Panc1 (cell line): ENCODE measurements around the gene TENM3. TPM values are rescaled to one million over a fixed set of nuclear protein-coding genes. Genes with fewer than 3 reads are reported as not detected.

Experiments used
- ATAC-seq: fragments of 200-7000 bp; cut with Tn5 transposase; 2 replicates; pipeline ENCODE4 v1.9.1; 2020; ENCODE audit warnings: mild to moderate bottlenecking, moderate library complexity
- BruUV-seq: library from RNA; stranded (reverse); fragments of 400-500 nt; replicated peaks from 2 replicates; lab custom pipeline; 2021; lab: Mats Ljungman, UMichigan
- CTCF ChIA-PET: fragments of 300-600 bp; sonication (Branson Sonifier 250); formaldehyde crosslinking; loops from one replicate; lab custom pipeline; 2022; ENCODE audit warnings: antibody characterized with exemption; lab: Charles Lee
- POLR2A ChIA-PET: fragments of 300-600 bp; sonication (Branson Sonifier 250); formaldehyde crosslinking; loops from one replicate; lab custom pipeline; 2022; ENCODE audit warnings: antibody characterized with exemption; lab: Charles Lee
- DNase-seq: peaks from one replicate; pipeline ENCODE4 v3.0.0-alpha.2; 2010; ENCODE audit warnings: low read depth, low spot score
- H3K27ac ChIP-seq: 2 replicates; pipeline ENCODE4 v1.5.1; 2011; ENCODE audit warnings: mild to moderate bottlenecking, low read length, inconsistent platforms
- H3K27me3 ChIP-seq: fragments of 200-500 bp; sonication (Bioruptor generic); 2 replicates; pipeline ENCODE4 v1.6.0; 2014; ENCODE audit warnings: low read length, inconsistent platforms; ENCODE audit not compliant: control insufficient read depth, insufficient read depth
- H3K36me3 ChIP-seq: fragments of 200-500 bp; sonication (Bioruptor generic); 2 replicates; pipeline ENCODE4 v1.5.1; 2014; ENCODE audit warnings: inconsistent platforms, mild to moderate bottlenecking, low read length, moderate library complexity; ENCODE audit not compliant: control insufficient read depth, insufficient read depth
- H3K4me1 ChIP-seq: 2 replicates; pipeline ENCODE4 v1.5.1; 2011; ENCODE audit warnings: inconsistent platforms, mild to moderate bottlenecking, low read length, moderate library complexity; ENCODE audit not compliant: control insufficient read depth, insufficient read depth
- H3K4me3 ChIP-seq, 2 experiments: 2 replicates each; pipeline ENCODE4 v1.5.1; 2011 to 2012; ENCODE audit warnings: low read depth in 2 of 2, low read length in 2 of 2, mild to moderate bottlenecking in 2 of 2, inconsistent platforms in 1 of 2, moderate library complexity in 1 of 2
- H3K9me3 ChIP-seq: fragments of 200-500 bp; sonication (Bioruptor generic); 2 replicates; pipeline ENCODE4 v1.5.1; 2014; ENCODE audit warnings: low read depth, mild to moderate bottlenecking, inconsistent platforms, low read length, moderate library complexity; ENCODE audit not compliant: control insufficient read depth, insufficient read depth
- POLR2AphosphoS5 ChIP-seq: IDR thresholded peaks from 2 replicates; pipeline ENCODE4 v1.6.1; 2012; ENCODE audit warnings: mild to moderate bottlenecking, low read depth, low read length, moderate library complexity
- SIN3A ChIP-seq: IDR thresholded peaks from 2 replicates; pipeline ENCODE4 v1.6.1; 2012; ENCODE audit warnings: low read depth, mild to moderate bottlenecking, low read length, moderate library complexity, borderline replicate concordance; ENCODE audit not compliant: insufficient read depth
- TCF7L2 ChIP-seq: IDR thresholded peaks from 2 replicates; pipeline ENCODE4 v1.6.1; 2011; ENCODE audit warnings: mild to moderate bottlenecking, low read depth, low read length, inconsistent platforms
- in situ Hi-C: cut with HindIII; loops from 2 replicates; pipeline ENCODE4 v1.10.0; 2016; ENCODE audit warnings: low sequenced_read_pairs, low pct_unique_long_range_greater_than_20kb
- intact Hi-C: fragments of 100-400 bp; cut with micrococcal nuclease; formaldehyde crosslinking; loops from one replicate; pipeline ENCODE4 v1.10.0; 2022; ENCODE audit not compliant: unreplicated experiment
- total RNA-seq: library from RNA; stranded (reverse); gene quantifications from one replicate; pipeline ENCODE4 v1.2.1, GENCODE V29; 2021; ENCODE audit not compliant: unreplicated experiment
- TF ChIP-seq, protein P1 (sequence below): fragments of 450-650 bp; IDR thresholded peaks from 2 replicates; pipeline ENCODE4 v1.5.1; 2017; ENCODE audit warnings: mild to moderate bottlenecking
- TF ChIP-seq, protein P2 (sequence below), 2 experiments: IDR thresholded peaks; 2 replicates each; pipeline ENCODE4 v1.6.1; 2011 to 2012; ENCODE audit warnings: low read depth in 2 of 2, control low read depth in 1 of 2, low read length in 1 of 2, mild to moderate bottlenecking in 1 of 2, moderate library complexity in 1 of 2; ENCODE audit not compliant: insufficient read depth in 1 of 2

TENM3 gene
- total RNA-seq, 1 experiment from 2014 or later: 0.95 TPM

- ATAC-seq (no peak), DNase-seq (no peak)
- Histone ChIP-seq H3K36me3 (no peaks in the 10 kb centered on the region), H3K4me3 (no peak overlapping the region), H3K27ac (no peak overlapping the region), H3K9me3 (no peaks in the 10 kb centered on the region), H3K4me1 (no peaks in the 10 kb centered on the region), H3K27me3 (no peaks in the 10 kb centered on the region)
- intact Hi-C loops: no loop called here
- no TSS peak for BruUV-seq
- ChIA-PET CTCF (no interaction called here), POLR2A (no interaction called here)
- in situ Hi-C loops: no loop called here
- TF ChIP-seq SIN3A: no peak
- no peak for TF ChIP-seq TCF7L2
- TF ChIP-seq, protein P1, sequence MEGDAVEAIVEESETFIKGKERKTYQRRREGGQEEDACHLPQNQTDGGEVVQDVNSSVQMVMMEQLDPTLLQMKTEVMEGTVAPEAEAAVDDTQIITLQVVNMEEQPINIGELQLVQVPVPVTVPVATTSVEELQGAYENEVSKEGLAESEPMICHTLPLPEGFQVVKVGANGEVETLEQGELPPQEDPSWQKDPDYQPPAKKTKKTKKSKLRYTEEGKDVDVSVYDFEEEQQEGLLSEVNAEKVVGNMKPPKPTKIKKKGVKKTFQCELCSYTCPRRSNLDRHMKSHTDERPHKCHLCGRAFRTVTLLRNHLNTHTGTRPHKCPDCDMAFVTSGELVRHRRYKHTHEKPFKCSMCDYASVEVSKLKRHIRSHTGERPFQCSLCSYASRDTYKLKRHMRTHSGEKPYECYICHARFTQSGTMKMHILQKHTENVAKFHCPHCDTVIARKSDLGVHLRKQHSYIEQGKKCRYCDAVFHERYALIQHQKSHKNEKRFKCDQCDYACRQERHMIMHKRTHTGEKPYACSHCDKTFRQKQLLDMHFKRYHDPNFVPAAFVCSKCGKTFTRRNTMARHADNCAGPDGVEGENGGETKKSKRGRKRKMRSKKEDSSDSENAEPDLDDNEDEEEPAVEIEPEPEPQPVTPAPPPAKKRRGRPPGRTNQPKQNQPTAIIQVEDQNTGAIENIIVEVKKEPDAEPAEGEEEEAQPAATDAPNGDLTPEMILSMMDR: no peak
Observed at GRCh38 chr4:182255441-182256190, 12.4 kb downstream of the TENM3 start.

- ATAC-seq: no peak
- no peak for TF ChIP-seq TCF7L2
- no peak for TF ChIP-seq POLR2AphosphoS5
- TF ChIP-seq, protein P2, sequence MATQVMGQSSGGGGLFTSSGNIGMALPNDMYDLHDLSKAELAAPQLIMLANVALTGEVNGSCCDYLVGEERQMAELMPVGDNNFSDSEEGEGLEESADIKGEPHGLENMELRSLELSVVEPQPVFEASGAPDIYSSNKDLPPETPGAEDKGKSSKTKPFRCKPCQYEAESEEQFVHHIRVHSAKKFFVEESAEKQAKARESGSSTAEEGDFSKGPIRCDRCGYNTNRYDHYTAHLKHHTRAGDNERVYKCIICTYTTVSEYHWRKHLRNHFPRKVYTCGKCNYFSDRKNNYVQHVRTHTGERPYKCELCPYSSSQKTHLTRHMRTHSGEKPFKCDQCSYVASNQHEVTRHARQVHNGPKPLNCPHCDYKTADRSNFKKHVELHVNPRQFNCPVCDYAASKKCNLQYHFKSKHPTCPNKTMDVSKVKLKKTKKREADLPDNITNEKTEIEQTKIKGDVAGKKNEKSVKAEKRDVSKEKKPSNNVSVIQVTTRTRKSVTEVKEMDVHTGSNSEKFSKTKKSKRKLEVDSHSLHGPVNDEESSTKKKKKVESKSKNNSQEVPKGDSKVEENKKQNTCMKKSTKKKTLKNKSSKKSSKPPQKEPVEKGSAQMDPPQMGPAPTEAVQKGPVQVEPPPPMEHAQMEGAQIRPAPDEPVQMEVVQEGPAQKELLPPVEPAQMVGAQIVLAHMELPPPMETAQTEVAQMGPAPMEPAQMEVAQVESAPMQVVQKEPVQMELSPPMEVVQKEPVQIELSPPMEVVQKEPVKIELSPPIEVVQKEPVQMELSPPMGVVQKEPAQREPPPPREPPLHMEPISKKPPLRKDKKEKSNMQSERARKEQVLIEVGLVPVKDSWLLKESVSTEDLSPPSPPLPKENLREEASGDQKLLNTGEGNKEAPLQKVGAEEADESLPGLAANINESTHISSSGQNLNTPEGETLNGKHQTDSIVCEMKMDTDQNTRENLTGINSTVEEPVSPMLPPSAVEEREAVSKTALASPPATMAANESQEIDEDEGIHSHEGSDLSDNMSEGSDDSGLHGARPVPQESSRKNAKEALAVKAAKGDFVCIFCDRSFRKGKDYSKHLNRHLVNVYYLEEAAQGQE (IDR thresholded peaks at IDR 0.05; ENCODE audit: insufficient read depth in 1 of 2, low read depth in 2 of 2, low read length in 1 of 2): no peak
- no peak for TF ChIP-seq SIN3A
- TF ChIP-seq, protein P1: no peak
- intact Hi-C loops (no loop called here), in situ Hi-C loops (no loop called here)
- Histone ChIP-seq H3K36me3 (no peaks in the 10 kb centered on the region), H3K4me1 (no peaks in the 10 kb centered on the region), H3K27ac (no peak overlapping the region), H3K9me3 (no peaks in the 10 kb centered on the region), H3K4me3 (no peak overlapping the region), H3K27me3 (no peaks in the 10 kb centered on the region)
- CTCF ChIA-PET: no interaction called here
- DNase-seq: no peak
- BruUV-seq: no TSS peak
- POLR2A ChIA-PET: no interaction called here
Observed at GRCh38 chr4:182257016-182257415, 13.8 kb downstream of the TENM3 start.
